Smooth muscle cell (in vitro differentiated cells): Measurements from ENCODE around the gene SPINT1. TPM values are rescaled to one million over a fixed set of nuclear protein-coding genes. Genes with fewer than 3 reads are reported as not detected.
A peak's percentile ranks its signal among the peaks of the same experiment; 100 is the strongest.

ENCODE experiments used
- DNase-seq: peaks from one replicate; lab custom pipeline; 2025; ENCODE audit not compliant: unreplicated experiment; lab: John Stamatoyannopoulos, UW
- H2AFZ ChIP-seq: fragments of 200-600 bp; sonication (generic); 2 replicates; pipeline ENCODE4 v1.6.0; 2016; ENCODE audit warnings: antibody characterized with exemption, low read depth, mild to moderate bottlenecking
- H3F3A ChIP-seq: fragments of 200-600 bp; sonication (generic); 2 replicates; pipeline ENCODE4 v1.6.0; 2017; ENCODE audit warnings: antibody characterized with exemption, low read depth
- H3K27ac ChIP-seq: fragments of 200-600 bp; sonication (generic); 2 replicates; pipeline ENCODE4 v1.5.1; 2016; ENCODE audit warnings: low read depth, mild to moderate bottlenecking
- H3K27me3 ChIP-seq: fragments of 200-600 bp; sonication (generic); 2 replicates; pipeline ENCODE4 v1.6.1; 2016; ENCODE audit warnings: low read depth, mild to moderate bottlenecking
- H3K36me3 ChIP-seq: fragments of 200-600 bp; sonication (generic); 2 replicates; pipeline ENCODE4 v1.5.1; 2016; ENCODE audit warnings: low read depth
- H3K4me1 ChIP-seq: fragments of 200-600 bp; sonication (generic); 2 replicates; pipeline ENCODE4 v1.5.1; 2016; ENCODE audit warnings: low read depth
- H3K4me2 ChIP-seq: fragments of 200-600 bp; sonication (generic); 2 replicates; pipeline ENCODE4 v1.6.0; 2016; ENCODE audit warnings: mild to moderate bottlenecking
- H3K4me3 ChIP-seq: fragments of 200-600 bp; sonication (generic); 2 replicates; pipeline ENCODE4 v1.5.1; 2016; ENCODE audit warnings: mild to moderate bottlenecking
- H3K79me2 ChIP-seq: fragments of 200-600 bp; sonication (generic); 2 replicates; pipeline ENCODE4 v1.6.0; 2016; ENCODE audit warnings: low read depth, mild to moderate bottlenecking
- H3K9ac ChIP-seq: fragments of 200-600 bp; sonication (generic); 2 replicates; pipeline ENCODE4 v1.6.0; 2016; ENCODE audit warnings: low read depth
- H3K9me3 ChIP-seq: fragments of 200-600 bp; sonication (generic); replicated peaks from 2 replicates; pipeline ENCODE4 v1.5.1; 2016; ENCODE audit warnings: low read depth
- H4K20me1 ChIP-seq: fragments of 200-600 bp; sonication (generic); 2 replicates; pipeline ENCODE4 v1.6.0; 2016; ENCODE audit warnings: low read depth
- WGBS: methylation state at CpG from one replicate; pipeline ENCODE4 v1.1.7; 2016; ENCODE audit warnings: low lambda C conversion rate; 5-methylcytosine and 5-hydroxymethylcytosine counted together
- polyA plus RNA-seq: library from polyadenylated mRNA; unstranded; fragments of >200 nt; fragmentation: Nextera tagmentation; extraction: Ambion mirVana; gene quantifications from 2 replicates; pipeline ENCODE4 v1.2.1, GENCODE V29; 2016
- total RNA-seq: library from RNA; depleted of rRNA; stranded (reverse); fragments of >200 nt; gene quantifications from 2 replicates; pipeline ENCODE4 v1.2.3, GENCODE V29; 2014
- TF ChIP-seq, protein P1 (sequence below): fragments of 200-600 bp; sonication (generic); IDR thresholded peaks from 2 replicates; pipeline ENCODE4 v1.5.1; 2017; ENCODE audit warnings: borderline replicate concordance, mild to moderate bottlenecking, antibody characterized with exemption; ENCODE audit not compliant: insufficient read depth, poor library complexity, severe bottlenecking

The SPINT1 gene, protein sequence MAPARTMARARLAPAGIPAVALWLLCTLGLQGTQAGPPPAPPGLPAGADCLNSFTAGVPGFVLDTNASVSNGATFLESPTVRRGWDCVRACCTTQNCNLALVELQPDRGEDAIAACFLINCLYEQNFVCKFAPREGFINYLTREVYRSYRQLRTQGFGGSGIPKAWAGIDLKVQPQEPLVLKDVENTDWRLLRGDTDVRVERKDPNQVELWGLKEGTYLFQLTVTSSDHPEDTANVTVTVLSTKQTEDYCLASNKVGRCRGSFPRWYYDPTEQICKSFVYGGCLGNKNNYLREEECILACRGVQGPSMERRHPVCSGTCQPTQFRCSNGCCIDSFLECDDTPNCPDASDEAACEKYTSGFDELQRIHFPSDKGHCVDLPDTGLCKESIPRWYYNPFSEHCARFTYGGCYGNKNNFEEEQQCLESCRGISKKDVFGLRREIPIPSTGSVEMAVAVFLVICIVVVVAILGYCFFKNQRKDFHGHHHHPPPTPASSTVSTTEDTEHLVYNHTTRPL
- total RNA-seq (47.0 and 76.5 TPM in 2 replicates), polyA plus RNA-seq (50.2 and 140 TPM in 2 replicates)

DNA sequence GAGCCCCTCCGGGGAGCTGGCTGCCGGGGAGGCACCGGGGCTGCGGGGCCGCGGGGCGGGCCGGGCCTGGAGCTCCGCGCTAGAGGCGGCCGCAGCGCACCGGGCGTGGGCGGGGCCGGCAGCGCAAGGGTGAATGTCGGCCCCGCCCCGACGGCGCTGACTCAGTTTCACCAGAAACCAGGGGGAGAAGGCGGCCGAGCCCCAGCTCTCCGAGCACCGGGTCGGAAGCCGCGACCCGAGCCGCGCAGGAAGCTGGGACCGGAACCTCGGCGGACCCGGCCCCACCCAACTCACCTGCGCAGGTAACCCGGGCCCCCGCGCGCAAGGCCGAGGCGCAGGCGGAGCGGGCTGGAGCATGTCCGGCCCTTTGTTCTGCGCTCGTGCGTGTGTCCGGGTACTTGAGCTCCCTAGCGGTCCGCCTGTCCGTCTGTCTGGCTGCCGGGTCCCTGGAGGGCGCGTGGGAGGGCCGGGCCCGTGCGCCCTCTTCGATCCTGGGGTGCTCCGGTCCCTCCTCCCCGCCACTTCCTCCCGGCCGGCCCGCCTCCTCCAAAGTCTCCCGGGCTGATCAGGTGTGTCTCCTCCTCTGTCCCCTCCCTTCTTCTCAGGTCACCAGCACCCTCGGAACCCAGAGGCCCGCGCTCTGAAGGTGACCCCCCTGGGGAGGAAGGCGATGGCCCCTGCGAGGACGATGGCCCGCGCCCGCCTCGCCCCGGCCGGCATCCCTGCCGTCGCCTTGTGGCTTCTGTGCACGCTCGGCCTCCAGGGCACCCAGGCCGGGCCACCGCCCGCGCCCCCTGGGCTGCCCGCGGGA lies at the start of gene SPINT1:
Gene SPINT1, plus strand, starts transcription at position 164 of the 811 bp plus-strand sequence. Its CDS starts 507 bp downstream, at position 671.
- peaks cover 11% of the 10 kb centered on the region for H4K20me1 ChIP-seq
- no peak for DNase-seq
- peak within 1 kb of the TSS; percentile 79 for H3K4me3 ChIP-seq
- peak within 1 kb of the TSS; percentile 88 for H3K27ac ChIP-seq
- peaks cover 12% of the 10 kb centered on the region for H3K4me1 ChIP-seq
- H3F3A ChIP-seq, result no peaks in the 10 kb centered on the region
- peak within 1 kb of the TSS; percentile 95 for H3K4me2 ChIP-seq
- H3K27me3 ChIP-seq, result no peaks in the 10 kb centered on the region
- peak within 1 kb of the TSS; percentile 47 for H2AFZ ChIP-seq
- WGBS, result 1% methylated on average over 72 of the region's 89 CpGs
- peak within 1 kb of the TSS; percentile 79 for H3K9ac ChIP-seq
- H3K79me2 ChIP-seq, result peaks cover 4% of the 10 kb centered on the region
- TF ChIP-seq, protein P1, sequence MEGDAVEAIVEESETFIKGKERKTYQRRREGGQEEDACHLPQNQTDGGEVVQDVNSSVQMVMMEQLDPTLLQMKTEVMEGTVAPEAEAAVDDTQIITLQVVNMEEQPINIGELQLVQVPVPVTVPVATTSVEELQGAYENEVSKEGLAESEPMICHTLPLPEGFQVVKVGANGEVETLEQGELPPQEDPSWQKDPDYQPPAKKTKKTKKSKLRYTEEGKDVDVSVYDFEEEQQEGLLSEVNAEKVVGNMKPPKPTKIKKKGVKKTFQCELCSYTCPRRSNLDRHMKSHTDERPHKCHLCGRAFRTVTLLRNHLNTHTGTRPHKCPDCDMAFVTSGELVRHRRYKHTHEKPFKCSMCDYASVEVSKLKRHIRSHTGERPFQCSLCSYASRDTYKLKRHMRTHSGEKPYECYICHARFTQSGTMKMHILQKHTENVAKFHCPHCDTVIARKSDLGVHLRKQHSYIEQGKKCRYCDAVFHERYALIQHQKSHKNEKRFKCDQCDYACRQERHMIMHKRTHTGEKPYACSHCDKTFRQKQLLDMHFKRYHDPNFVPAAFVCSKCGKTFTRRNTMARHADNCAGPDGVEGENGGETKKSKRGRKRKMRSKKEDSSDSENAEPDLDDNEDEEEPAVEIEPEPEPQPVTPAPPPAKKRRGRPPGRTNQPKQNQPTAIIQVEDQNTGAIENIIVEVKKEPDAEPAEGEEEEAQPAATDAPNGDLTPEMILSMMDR, result no peak
- no peaks in the 10 kb centered on the region for H3K9me3 ChIP-seq
- no peaks in the 10 kb centered on the region for H3K36me3 ChIP-seq

DNA sequence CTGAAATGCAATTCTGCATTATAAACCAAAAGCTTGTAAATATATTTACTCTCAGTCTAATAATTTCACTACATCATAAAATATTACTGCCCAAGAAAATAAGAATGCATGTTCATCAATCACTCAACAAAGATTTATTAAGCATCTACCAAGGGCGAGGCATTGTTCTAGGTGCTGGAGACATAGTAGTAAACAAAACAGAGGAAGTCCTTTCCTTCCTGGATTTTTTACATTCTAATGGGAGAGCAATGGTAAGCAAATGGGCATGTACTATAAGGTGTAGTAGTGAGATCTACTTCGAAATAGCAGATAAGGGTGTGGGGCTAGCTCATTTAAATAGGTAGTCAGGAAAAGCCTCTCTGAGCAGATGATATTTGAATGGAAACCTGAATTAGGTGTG lies 47.8 kb upstream of the SPINT1 start:
- Histone ChIP-seq H3K36me3 (no peaks in the 10 kb centered on the region), H3K9ac (no peak overlapping the region), H3K79me2 (peaks cover 27% of the 10 kb centered on the region), H3K4me2 (no peak overlapping the region), H4K20me1 (peaks cover 53% of the 10 kb centered on the region), H3K27me3 (no peaks in the 10 kb centered on the region), H3K4me3 (no peak overlapping the region), H3F3A (peaks cover 8% of the 10 kb centered on the region), H2AFZ (no peak overlapping the region), H3K27ac (no peak overlapping the region), H3K4me1 (peaks cover 3% of the 10 kb centered on the region), H3K9me3 (no peaks in the 10 kb centered on the region)
- WGBS, result 81% methylated on average over 2 of the region's 2 CpGs
- TF ChIP-seq, protein P1, result no peak
- DNase-seq, result no peak

DNA sequence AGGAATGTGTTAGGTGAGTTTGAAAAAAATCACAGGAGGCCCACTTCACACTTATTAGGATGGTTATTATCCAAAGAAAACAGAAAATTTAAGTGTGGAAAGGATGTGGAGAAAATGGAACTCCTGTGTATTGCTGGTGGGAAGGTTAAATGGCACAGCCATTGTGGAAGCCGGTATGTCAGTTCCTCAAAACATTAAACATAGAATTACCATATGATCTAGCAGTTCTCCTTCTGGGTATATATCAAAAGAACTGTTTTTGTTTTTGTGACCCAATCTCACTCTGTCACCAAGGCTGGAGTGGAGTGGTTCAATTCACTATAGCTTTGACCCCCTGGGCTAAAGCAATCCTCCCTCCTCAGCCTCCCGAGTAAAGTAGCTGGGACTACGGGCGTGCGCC lies 47.3 kb upstream of the SPINT1 start:
- Histone ChIP-seq H2AFZ (no peak overlapping the region), H3K27me3 (no peaks in the 10 kb centered on the region), H3K36me3 (no peaks in the 10 kb centered on the region), H3K79me2 (peaks cover 27% of the 10 kb centered on the region), H3K4me1 (peaks cover 3% of the 10 kb centered on the region), H3K9me3 (no peaks in the 10 kb centered on the region), H3K4me3 (no peak overlapping the region), H3F3A (peaks cover 8% of the 10 kb centered on the region), H3K9ac (no peak overlapping the region), H3K4me2 (no peak overlapping the region), H4K20me1 (peaks cover 57% of the 10 kb centered on the region), H3K27ac (no peak overlapping the region)
- WGBS, result 96% methylated on average over 5 of the region's 5 CpGs
- TF ChIP-seq, protein P1, result no peak
- DNase-seq, result no peak
